Activated effector memory CD4-positive, alpha-beta T cell treated with Interleukin-2 at 50 U/mL for 16 hours (primary cell): ENCODE results near the gene ASCC1.
"Not testable (repeated sequence)": the region's sequence is repeated elsewhere in the genome, so short reads cannot be mapped to it uniquely, and the experiment has no call there.

Experiments
- DNase-seq: peaks from one replicate; pipeline ENCODE4 v3.0.0-alpha.2; 2020

The ASCC1 gene

DNA sequence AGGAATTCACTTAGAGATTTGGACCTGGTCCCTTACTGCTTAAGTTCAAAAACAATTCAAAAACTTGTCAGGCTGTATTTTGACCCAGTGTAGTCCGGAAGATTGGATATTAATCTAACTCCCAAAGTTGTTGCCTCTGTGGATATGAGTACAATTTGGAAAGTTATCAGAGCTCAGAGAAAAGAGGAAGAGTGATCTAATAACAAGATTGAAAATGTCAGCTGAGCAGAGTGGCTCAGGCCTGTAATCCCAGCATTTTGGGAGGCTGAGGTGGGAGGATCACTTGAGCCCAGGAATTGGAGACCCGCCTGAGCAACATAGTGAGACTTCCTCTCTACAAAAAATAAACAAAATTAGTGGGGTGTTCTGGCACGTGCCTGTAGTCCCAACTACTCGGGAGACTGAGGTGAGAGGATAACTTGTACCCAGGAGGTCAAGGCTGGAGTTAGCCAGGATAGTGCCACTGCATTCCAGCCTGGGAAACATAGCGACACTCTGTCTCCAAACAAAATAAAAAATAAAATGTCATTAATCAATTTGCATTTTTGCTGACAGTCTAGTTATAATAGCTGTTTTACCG, 3.2 kb upstream of the ASCC1 start:
- DNase-seq: no peak

DNA sequence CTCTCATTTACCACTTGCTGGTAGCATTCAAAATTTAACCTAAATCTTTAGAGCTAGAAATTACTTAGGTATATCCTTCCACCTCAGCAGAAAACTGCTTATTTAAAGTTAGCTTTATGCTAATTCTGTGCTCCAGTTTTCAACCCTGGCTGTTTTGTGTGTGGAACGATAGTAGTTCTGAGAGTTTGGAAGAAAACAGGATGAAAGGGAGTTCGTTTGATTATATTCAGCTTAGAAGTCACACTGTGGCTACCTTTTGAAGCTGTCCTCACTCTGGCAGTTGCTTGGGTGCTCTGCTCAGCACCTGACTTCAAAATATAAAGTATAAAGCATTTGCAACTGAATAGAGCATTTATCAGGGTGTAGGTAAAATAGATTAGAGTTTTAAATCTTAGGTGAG, 2.6 kb upstream of the ASCC1 start:
- no peak for DNase-seq

DNA sequence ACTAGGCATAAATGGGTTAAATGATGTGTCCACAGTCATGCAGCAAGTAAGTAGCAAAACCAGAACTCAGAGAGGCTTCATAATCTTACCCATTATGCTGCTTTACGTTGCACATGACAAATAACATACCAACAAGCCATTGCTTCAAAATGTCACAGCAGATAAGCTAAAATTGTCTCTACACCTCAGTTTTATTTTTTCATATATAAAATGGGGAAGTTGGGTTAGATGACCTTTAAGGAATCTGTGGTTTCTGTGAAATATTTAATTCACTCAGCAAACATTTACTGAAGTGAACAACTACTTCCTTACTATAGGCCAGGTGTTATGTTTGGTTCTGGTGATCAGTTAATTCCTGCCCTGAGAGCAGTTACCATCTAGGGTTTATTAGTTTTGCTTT, 2.2 kb upstream of the ASCC1 start:
- no peak for DNase-seq

DNA sequence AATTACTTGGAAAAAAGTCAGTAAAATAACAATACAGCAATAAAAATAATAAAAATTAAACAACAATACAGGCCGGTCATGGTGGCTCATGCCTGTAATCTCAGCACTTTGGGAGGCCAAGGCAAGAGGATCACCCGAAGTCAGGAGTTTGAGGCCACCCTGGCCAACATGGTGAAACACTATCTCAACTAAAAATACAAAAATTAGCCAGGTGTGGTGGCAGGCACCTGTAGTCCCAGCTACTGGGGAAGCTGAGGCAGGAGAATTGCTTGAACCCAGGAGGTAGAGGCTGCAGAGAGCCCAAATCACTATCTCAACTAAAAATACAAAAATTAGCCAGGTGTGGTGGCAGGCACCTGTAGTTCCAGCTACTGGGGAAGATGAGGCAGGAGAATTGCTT, 4.2 kb downstream of the ASCC1 start:
- not testable (repeated sequence) for DNase-seq

DNA sequence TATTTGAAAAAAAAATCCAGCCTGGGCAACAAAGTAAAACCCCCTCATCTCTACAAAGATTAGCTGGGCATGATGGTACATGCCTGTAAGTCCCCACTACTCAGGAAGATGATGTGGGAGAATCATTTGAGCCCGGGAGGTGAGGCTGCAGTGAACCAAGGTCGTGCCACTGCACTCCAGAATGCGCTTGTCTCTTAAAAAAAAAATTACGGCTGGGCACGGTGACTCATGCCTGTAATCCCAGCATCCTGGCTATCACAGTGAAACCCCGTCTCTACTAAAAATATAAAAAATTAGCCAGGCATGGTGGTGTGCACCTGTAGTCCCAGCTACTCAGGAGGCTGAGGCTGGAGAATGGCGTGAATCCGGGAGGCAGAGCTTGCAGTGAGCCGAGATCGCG, 4.7 kb downstream of the ASCC1 start:
- not testable (repeated sequence) for DNase-seq

DNA sequence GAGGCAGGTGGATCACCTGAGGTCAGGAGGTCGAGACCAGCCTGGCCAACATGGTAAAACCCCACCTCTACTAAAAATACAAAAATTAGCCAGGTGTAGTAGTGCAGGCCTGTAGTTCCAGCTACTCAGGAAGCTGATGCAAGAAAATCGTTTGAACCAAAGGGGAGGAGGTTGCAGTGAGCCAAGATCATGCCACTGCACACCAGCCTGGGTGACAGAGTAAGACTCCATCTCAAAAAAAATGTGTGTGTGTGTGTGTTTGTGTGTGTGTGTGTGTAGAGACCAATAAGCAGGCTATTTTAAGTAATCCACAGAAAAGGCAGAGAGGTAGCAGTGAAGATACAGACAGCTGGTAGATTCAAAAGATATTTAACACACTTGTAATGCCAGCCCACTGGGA, 7.5 kb downstream of the ASCC1 start:
- DNase-seq: not testable (repeated sequence)

DNA sequence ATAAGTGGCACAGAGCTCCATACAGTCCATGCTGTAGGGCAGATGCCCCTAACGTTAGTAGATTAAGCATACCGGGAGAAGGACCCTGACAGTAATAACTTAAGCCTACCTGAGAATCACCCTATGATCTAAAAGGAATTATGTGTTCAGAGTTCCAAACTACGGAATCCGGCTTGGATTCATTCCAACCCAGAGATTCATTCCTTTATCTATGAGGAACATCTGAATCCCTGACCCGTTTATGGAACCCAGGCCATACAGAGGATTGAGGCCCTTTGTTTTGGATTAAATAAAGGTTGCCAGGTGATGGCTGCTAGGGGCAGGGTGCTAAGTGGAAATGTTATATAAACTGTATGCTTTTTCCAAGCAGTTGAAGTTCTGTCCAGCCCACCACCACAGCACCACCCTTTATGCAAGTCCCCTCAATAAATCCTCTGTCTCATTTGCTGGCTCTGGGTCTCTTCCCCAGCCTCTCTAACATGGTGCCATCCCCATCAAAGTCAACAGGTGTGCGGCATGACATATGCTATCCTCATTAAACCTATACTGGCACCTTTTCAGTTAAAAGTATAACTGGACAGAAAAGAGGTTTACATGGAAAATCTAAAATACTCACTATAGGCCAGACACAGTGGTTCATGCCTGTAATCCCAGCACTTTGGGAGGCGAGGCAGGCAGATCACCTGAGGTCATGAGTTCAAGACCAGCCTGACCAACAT, 9.4 kb downstream of the ASCC1 start:
- no peak for DNase-seq

DNA sequence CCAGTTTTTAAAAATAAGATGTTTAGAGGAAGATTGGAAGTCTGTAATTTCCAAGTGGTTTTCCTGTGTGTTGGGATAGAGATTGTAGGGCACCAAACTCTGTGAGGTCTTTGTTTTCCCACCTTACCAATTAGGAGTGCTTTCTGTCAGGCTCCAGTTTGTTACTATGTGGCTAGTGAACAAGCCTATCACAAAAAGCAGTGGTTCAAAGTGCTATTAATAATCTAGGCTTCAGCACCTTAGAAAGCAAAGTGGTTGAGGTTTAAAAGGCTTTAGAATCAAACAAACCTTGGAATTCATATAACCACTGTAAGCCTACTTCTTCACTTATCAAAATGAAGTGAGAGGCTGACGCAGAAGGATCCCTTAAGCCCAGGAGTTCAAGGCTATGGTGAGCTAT, 11.4 kb downstream of the ASCC1 start:
- no peak for DNase-seq

DNA sequence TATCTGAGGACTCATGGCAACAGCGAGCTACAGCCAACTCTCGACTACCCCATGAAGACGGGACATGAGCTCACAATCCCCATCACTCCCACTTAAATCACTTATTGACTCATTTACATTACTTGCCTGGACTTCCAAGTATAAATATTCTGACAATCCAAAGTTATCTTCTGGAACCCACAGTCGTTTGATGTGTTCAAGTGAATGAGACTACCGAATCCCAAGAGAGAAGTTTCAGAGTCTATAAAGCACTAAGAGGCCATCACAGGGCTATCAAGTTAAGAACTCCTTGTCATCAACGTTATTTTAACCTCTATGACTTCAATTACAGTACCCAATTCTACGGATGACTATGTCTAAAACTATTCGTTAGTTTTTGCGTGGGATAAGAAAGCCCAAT, 11.8 kb downstream of the ASCC1 start:
- DNase-seq: no peak

DNA sequence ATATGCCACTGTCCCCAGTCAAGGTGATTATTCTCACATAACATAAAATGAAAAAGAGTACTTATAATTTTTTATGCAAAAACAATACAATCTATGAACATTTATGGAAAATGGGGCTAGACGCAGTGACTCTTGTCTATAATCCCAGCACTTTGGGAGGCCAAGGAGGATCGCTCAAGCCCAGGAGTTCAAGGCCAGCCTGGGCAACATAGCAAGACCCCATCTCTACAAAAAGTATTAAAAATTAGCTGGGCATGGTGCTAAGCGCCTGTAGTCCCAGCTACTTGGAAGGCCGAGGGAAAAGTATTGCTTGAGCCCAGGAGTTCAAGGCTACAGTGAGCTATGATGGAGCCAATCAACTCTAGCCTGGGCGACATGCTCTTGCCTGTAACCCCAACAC, 14.8 kb downstream of the ASCC1 start:
- no peak for DNase-seq

DNA sequence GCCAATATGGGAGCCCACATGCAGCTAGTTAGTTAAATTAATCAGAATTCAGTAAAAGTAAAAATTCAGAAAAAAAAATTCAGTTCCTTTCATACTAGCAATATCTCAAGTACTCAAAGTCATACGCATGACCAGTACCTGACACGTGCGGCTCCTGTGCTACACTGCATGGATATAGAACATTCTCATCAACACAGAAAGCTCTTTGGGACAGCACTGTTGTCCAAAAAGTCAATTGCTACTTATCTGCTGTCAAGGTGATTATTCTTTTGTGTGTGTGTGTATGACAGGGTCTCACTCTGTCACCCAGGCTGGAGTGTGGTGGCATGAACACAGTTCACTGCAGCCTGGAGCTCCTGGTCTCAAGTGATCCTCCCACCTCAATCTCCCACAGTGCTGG, 15.2 kb downstream of the ASCC1 start:
- DNase-seq: no peak

DNA sequence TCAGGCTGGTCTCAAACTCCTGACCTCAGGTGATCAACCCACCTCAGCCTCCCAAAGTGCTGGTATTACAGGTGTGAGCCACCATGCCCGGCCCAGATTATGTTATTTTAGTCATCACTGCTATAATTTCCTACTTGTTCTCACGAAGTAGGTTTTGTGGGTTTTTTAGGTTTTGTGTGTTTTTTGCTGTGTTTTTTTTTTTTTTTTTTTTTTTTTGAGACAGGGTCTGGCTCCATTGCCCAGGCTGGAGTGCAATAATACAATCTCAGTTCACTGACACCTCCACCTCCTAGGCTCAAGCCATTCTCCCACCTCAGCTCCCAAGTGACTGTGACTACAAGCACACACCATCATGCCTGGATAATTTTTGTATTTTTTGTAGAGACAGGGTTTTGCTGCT, 21.1 kb downstream of the ASCC1 start:
- DNase-seq: no peak

DNA sequence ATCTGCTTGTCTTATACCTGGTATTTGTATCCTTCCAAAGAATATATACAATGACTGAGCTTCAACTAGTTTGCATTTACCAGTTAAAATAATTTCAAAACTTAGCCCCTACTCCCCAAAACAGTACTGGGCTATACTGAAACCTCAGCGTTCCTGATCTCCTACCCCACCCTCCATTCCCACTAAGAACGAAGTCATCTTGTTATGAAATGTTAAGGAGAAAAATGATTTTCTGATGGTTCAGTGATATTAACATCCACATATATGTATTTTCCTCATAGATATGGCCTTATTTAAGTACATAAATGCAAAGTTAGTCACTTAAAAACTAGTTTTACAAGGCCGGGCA, 29.1 kb downstream of the ASCC1 start:
- no peak for DNase-seq

DNA sequence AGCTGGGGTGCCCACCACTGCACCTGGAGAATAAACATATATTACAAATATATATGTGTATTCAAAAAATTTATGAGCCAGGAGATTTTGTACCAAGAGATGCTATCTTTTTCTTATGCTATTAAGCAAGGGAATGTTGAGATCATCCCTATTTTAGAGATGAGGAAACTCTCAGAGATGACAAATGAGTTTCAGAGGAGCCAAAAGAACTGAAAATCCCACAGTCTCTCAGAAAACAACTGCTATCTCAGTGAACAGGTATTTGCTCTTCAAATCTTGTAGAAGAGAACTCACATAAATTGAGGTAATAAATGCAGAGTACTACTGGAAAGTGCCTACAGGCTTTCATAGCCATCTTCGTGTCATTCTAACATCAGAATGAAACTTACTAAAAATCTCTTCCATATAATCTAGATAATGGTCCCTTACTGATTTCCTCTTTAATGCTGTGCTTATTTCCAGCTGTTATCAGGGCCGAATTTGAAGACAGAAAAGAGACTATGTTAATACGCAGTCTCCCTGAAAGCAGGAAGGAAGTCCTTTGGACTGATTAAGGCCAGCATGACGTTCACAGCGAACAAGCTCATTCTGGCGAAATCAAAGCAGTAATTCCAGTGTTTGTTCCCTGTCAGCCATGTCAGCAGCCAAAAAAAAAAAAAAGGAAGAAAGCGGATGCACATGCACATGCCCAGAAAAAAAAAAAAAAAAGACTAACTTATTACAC, 29.7 kb downstream of the ASCC1 start:
- no peak for DNase-seq

DNA sequence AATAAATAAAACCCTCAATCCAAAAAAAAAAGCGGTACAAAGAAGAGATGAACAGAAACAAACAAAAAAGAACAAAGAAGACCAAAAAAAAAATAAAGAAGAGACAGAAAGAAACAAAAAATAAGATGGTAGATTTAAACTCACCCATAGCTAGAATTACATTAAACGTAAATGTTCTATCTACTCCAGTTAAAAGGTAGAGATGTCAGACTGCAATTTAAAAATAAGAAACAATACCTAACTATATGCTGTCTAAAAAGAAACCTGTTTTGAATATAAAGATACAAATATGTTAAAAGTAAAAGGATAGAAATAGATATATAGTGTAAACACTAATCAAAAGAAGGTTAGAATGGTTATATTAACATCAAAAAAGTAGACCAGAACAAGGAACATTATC, 31.9 kb downstream of the ASCC1 start:
- DNase-seq: no peak

DNA sequence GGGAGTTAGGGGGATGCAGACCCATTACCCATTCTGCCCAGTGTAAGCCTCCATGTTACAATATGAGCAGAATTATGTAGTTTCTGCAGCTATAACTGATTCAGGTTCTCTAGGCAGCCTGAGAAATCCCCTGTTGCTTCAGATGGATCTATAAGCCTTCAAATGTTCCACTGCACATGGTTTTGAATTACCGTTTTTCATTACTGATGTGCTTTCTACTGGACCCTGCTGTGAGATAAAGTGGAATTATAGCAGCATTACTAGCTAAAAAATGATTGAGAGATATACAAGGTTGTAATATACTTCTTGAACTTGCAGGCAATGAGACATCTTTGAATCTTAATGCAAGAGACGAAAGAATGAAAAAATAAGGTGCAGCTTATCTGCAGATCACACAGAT, 38.6 kb downstream of the ASCC1 start:
- no peak for DNase-seq

DNA sequence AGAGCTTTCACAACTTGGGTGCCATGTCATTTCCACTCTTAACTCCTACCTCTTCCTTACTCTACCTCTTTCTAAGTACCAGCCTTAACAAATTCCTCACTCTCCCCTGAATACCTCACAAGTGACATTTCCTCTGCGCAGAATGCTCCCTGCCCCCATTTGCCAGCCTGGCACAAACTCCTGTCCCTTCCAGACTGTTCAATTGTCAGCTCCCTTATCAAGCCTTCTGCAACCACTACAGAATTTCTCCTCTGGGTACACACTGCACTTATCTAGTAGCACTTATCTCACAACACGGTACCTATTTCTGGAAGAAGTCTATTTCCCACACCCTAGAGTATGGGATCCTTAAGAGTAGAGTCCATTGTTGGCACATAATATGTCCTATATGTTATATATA, 39.4 kb downstream of the ASCC1 start:
- no peak for DNase-seq

DNA sequence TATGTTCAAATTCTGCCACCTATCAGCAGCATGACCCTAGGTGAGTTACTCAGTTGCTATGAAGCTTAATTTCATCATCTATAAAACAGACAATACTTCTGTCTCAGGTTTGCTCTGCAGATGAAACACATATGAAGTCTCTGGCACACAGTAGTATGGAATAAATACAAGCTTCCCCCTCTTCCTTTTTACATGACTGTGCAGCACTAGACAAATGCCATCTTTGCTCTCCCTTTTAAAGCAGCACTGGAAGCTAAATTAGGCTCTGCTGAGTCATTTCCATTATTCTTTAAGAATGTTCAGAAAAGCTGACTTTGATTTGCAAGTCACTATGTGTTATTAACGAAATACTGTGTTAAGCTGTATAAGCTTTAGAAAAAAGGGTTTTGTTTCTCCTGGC, 40.9 kb downstream of the ASCC1 start:
- DNase-seq: no peak

DNA sequence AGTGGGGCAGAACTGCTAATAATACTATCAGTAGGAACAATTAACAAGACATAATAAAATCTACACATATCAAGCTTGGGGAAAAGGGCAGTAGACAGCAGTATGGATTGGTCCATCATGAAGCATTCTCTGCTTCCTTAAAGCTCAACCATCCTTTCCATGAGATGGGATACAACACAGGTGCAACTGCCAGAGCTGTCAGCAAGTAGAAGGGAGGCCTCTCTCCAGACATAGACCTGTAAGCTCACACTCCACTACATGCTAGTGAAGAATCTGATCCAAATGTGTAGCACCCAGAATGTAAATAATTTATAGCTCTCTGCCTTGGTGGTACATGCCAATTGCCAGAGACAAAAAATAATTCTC, 41.8 kb downstream of the ASCC1 start:
- no peak for DNase-seq

DNA sequence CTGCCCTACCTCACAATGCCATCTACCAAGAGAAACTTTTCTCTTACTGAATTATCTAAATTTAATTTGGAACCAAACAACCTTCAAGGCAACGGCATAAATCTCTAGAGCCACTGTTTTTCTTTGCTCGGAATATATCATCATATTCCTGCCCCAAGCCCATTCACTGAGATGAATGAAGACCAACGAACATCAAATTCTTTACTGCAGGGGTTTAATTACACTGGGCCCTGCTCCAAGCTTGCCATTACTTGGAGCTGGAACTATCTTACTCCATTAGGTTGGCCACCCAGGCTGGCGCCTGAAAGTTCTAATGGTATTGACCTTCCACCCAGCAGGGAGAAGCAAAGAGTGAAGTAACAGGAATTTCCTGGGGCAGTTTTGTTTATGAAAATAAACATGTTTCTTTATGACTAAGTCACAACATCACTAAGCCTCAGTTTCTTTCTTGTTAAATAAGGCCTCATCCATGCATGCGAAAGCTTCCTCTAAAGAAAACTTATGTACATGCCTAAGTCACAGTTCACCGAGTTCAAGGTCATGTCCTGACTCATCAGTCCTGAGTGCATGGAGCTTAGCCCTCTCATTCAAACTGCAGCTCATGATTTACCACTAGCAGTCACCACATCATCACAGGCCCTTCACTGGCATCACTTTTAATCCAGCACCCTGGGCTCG, 42.3 kb downstream of the ASCC1 start:
- no peak for DNase-seq

DNA sequence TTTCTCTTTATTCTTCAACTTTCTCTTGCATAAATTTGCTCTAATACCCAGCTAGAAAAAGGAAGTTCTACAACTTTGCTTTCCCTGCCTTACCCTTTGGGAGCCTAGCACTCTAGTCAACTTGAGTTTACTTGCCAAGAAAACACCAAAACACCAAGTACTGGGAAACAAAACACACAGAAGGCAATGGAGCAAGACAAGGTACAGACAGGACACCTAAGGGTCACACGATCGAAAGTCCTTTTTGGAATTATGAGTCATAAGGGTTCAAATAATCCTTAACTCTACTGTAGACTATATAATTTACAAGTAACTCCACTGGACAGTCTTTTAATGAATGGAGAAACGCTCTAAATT, 42.8 kb downstream of the ASCC1 start:
- no peak for DNase-seq

DNA sequence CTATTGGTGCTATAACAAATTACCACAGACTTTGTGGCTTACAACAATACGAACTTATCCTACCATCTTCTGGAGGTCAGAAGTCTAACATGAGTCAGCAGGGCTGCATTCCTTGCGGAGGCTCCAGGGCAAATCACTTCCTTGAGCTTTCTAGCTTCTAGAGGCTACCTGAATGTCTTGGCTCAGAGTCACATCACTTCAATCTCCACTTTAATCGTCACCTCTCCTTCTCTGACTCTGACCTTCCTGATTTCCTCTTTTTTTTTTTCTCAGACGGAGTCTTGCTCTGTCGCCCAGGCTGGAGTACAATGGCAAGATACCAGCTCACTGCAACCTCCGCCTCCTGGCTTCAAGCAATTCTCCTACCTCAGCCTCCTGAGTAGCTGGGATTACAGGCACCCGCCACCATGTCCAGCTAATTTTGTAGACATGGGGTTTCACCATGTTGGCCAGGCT, 44.9 kb downstream of the ASCC1 start:
- DNase-seq: no peak

DNA sequence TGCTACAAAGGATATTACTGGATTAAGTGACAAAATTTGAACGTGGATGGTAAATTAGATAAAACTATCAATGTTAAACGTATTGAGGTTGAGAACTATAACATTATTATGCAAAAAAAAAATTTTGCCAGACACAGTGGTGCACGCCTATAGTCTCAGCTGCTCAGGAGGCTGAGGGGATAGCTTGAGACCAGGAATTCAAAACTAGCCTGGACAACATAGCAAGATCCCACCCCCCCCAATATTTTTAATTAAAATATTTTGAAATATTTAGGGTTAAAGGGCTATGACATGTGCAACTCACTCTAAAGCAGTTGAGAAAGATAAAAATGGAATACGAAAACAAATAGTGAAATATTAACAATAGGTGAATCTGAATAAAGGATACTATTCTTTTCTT, 45.3 kb downstream of the ASCC1 start:
- DNase-seq: no peak

DNA sequence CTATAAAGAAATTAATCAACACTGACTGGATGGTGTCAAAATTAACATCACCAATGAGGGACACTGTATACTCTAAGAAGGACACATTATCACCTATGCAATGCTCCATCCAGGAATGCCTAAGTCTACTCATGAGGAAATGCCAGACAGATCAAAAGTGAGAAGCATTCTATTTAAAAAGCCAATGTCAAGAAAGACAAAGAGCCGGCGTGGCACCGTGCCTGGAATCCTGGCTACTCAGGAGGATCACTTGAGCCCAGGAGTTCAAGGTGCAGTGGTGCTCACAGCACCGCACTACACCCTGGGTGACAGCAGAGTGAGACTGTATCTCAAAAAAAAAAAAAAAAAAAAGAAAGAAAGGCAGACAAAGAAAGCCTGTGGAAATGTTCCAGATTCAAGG, 45.8 kb downstream of the ASCC1 start:
- no peak for DNase-seq
